GM21717 (cell line): ENCODE results near the gene ARHGEF39.

ENCODE experiments used
- ATAC-seq: cut with Tn5 transposase; IDR thresholded peaks from one replicate; pipeline ENCODE4 v1.9.1; 2021; ENCODE audit warnings: mild to moderate bottlenecking, moderate library complexity; ENCODE audit not compliant: unreplicated experiment

ARHGEF39 gene

GRCh38 chr9:35664531-35665470 lies at the start of gene ARHGEF39:
TSS of gene ARHGEF39 (minus strand) at chr9:35665195. CDS start at chr9:35665169, 26 bp downstream.
- ATAC-seq: peak; percentile 68

GRCh38 chr9:35714123-35714522 lies 49.1 kb upstream of the ARHGEF39 start:
- ATAC-seq: no peak

GRCh38 chr9:35713578-35713977 lies 48.6 kb upstream of the ARHGEF39 start:
- no peak for ATAC-seq

- ATAC-seq: no peak
Measured at GRCh38 chr9:35712762-35713400, 47.9 kb upstream of the ARHGEF39 start.

GRCh38 chr9:35711501-35712428 lies 46.8 kb upstream of the ARHGEF39 start:
- ATAC-seq: no peak

GRCh38 chr9:35710818-35711500 lies 46.0 kb upstream of the ARHGEF39 start:
- ATAC-seq: no peak

GRCh38 chr9:35708146-35708545 lies 43.2 kb upstream of the ARHGEF39 start:
- ATAC-seq: no peak

GRCh38 chr9:35706951-35707350 lies 42.0 kb upstream of the ARHGEF39 start:
- ATAC-seq: no peak

- no peak for ATAC-seq
Measured at GRCh38 chr9:35705836-35706430, 40.9 kb upstream of the ARHGEF39 start.

- ATAC-seq: no peak
Measured at GRCh38 chr9:35705372-35705771, 40.4 kb upstream of the ARHGEF39 start.

- ATAC-seq: no peak
Measured at GRCh38 chr9:35703906-35704672, 39.1 kb upstream of the ARHGEF39 start.

- no peak for ATAC-seq
Measured at GRCh38 chr9:35702696-35703095, 37.7 kb upstream of the ARHGEF39 start.

GRCh38 chr9:35700942-35701341 lies 35.9 kb upstream of the ARHGEF39 start:
- ATAC-seq: no peak

GRCh38 chr9:35700031-35700430 lies 35.0 kb upstream of the ARHGEF39 start:
- no peak for ATAC-seq

- ATAC-seq: no peak
Measured at GRCh38 chr9:35698231-35698630, 33.2 kb upstream of the ARHGEF39 start.

GRCh38 chr9:35697486-35697885 lies 32.5 kb upstream of the ARHGEF39 start:
- no peak for ATAC-seq

GRCh38 chr9:35696520-35697215 lies 31.7 kb upstream of the ARHGEF39 start:
- ATAC-seq: peak; percentile 68

GRCh38 chr9:35695943-35696401 lies 31.0 kb upstream of the ARHGEF39 start:
- ATAC-seq: no peak
